Measurements from ENCODE around the gene LY9.

The LY9 gene

GRCh38 chr1:160806784-160807183 is 10.8 kb downstream of the LY9 start:
- DNase-seq = no peak

GRCh38 chr1:160807247-160807646 is 11.3 kb downstream of the LY9 start:
- DNase-seq = no peak

GRCh38 chr1:160807738-160808137 is 11.8 kb downstream of the LY9 start:
- DNase-seq = no peak

GRCh38 chr1:160808289-160808688 is 12.3 kb downstream of the LY9 start:
- no peak for DNase-seq

GRCh38 chr1:160810486-160810885 is 14.5 kb downstream of the LY9 start:
- DNase-seq = no peak

DNA sequence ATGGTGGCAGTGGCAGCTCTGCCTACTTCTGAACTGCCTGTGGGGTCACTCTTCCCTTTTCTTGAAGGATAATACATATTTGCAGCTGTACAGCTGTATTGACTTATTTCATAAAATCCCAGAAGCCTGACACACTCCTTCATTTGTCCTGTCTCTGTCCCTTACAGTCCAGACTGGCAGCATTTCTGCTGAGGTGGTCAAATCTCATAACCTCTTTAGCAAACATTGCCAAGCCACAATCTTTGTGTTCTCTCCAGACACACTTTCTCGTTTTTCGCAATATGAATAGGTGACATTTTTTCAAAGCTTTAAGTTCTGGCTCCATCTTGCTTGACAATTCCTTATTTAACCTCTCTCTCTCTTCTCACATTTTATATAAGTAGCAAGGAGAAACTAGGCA is 15.2 kb downstream of the LY9 start:
- DNase-seq = no peak

DNA sequence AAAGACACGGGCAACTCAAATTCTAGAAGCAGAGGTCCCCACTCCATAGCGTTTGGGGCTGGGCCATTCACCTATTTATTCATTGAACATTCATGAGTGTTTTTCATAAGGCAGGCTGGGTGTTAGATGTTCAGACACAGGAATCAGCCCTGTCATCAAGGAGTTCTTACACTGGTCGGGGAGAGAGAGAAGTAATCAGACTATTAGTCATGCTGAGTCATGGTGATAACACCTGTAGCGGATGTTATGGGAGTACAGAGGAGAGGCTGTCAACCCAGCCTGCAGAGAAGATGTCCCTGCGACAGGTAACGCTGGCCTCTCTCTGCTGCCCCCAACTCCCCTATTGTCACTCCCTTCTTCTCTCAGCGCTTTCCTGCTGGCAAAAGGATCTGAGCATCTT is 17.2 kb downstream of the LY9 start:
- no peak for DNase-seq

- DNase-seq = no peak
Observed at GRCh38 chr1:160814316-160814715, 18.3 kb downstream of the LY9 start.

GRCh38 chr1:160814856-160815255 is 18.9 kb downstream of the LY9 start:
- no peak for DNase-seq

GRCh38 chr1:160818207-160818937 is 22.4 kb downstream of the LY9 start:
- no peak for DNase-seq

- DNase-seq = no peak
Observed at GRCh38 chr1:160819186-160819585, 23.2 kb downstream of the LY9 start.

DNA sequence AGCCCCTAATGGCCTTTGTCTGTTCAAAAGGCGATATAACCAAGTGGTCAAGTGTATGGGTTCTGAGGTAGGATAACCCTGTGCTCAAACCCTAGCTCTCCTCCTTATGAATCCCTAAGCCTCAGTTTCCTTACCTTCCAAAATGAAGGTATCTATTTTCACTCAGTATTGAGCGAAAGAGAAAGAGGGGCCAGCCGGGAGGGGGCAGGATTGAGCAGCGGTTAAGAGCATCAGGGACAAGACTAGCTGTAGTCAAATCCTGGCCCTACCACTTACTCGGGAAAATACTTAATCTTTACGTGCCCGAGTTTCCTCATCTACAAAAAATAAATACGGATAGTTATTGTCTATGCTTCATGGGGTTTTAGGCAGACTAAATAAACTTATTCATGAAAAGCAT is 25.7 kb downstream of the LY9 start:
- no peak for DNase-seq

DNA sequence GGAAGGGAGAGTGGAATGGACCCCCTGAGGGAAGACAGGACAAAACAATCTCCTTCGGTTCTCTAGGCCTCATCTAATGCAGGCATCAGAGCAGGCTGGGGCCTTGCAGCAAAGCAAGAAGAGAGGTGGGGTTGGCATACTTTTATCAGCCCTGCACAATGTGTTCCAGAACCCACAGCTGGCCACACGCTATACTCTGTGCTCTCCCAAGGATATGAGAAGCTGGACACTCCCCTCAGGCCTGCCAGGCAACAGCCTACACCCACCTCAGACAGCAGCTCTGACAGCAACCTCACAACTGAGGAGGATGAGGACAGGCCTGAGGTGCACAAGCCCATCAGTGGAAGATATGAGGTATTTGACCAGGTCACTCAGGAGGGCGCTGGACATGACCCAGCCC is 27.3 kb downstream of the LY9 start:
- no peak for DNase-seq

- DNase-seq = no peak
Observed at GRCh38 chr1:160826546-160826945, 30.6 kb downstream of the LY9 start.

- no peak for DNase-seq
Observed at GRCh38 chr1:160827418-160827817, 31.4 kb downstream of the LY9 start.

GRCh38 chr1:160829766-160830165 is 33.8 kb downstream of the LY9 start:
- no peak for DNase-seq

- DNase-seq = peak; percentile 23
Observed at GRCh38 chr1:160830321-160831153, 34.6 kb downstream of the LY9 start.

- peak; percentile 55 for DNase-seq
Observed at GRCh38 chr1:160834945-160835565, 39.1 kb downstream of the LY9 start.

- no peak for DNase-seq
Observed at GRCh38 chr1:160835751-160836150, 39.8 kb downstream of the LY9 start.

DNA sequence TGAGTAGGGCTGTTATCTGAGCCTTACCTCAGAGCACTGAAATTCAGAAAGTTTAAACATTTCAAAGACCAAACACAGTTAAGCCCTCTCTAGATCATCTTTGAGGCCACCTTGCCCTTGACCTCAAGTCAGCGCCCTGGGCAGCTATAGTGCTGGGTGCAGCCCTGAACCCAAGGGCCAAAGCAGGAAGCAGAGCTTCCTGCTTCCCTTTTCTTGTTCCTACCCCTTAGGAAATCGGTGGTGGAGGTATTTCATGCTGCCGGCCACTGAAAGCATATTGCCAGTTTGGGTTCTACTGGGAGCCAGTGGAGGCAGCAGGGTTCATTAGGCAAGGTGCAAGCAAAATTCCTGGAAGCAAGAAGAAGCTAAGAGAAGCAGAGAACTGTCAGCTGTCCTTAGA is 40.6 kb downstream of the LY9 start:
- DNase-seq = no peak

- no peak for DNase-seq
Observed at GRCh38 chr1:160836981-160837557, 41.1 kb downstream of the LY9 start.

DNA sequence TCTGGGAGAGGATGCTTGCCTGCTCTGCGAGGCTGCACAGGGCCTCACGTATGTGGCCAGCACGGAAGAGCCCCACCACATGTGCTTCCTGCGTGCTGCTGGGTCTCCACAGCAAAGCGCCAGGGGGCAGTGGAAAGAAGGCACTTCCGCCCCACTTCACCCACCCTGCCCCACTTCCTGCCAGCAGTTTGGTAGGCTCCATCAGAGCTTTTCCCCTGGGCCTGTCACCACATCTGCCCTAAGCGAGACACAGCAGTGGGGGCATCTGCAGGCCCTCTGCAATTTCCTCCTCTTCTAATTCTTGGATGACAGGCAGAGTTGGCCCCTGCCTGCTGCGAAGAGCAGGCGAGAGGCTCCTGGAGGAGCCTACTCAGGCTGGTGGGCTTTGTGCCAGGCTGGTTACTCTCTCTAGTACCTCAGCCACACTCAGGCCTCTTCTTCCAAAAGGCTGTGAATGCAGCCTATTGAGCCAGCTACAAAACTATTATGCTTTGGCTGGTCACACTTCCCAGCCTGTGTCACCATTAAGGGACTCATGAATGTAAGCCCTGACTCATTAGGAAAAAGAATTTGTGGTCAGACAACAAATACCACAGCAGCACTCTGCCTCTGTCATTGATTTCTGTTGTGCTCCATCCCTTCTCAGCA is 41.7 kb downstream of the LY9 start:
- DNase-seq = no peak

DNA sequence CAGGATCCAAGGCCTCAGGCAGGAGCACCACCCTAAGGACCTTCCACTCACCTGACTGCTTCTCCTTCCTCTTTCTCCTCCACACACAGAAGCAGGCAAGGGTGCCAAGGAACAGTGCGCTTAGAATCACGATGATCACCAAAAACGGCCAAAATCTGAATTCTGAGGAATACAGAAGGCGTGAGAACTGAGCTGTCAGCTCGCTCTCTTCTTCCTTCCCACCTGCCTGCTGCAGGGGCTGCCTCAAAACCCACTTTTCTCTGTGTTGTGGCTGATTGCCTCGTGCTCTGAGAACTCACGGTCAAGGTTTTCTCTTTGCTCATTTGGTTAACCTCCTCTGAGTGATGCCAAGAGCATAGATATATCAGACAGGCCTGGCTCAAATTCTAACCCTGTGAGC is 42.9 kb downstream of the LY9 start:
- no peak for DNase-seq

Measured in NCI-H1105 treated with DMSO at 0.1 percent for 48 hours (cell line).